ENCODE measurements around the gene TPCN1.

TPCN1 gene

GRCh38 chr12:113180333-113180732, 40.9 kb upstream of the TPCN1 start:
- Histone ChIP-seq H3K27ac (ENCODE audit: low read depth, low read length) (no peak overlapping the region), H3K9me2 (replicated peaks; ENCODE audit: insufficient read depth, low read length) (no peaks in the 10 kb centered on the region), H3K9ac (ENCODE audit: low read length) (no peak overlapping the region), H3K4me2 (ENCODE audit: low read depth, low read length, poor library complexity, severe bottlenecking) (no peak overlapping the region), H3K4me3 (ENCODE audit: insufficient read depth, low read length, poor library complexity, severe bottlenecking) (no peak overlapping the region), H3K79me2 (ENCODE audit: insufficient read depth, low read length) (peaks cover 43% of the 10 kb centered on the region), H3K36me3 (ENCODE audit: low read length) (peaks cover 26% of the 10 kb centered on the region), H4K20me1 (ENCODE audit: low read depth, low read length) (no peaks in the 10 kb centered on the region), H2AFZ (ENCODE audit: low read depth, low read length, severe bottlenecking) (no peak overlapping the region), H3K9me3 (ENCODE audit: insufficient read depth, low read length) (no peaks in the 10 kb centered on the region), H3K27me3 (ENCODE audit: low read length) (no peaks in the 10 kb centered on the region), H3F3A (ENCODE audit: insufficient read depth) (peaks cover 13% of the 10 kb centered on the region)
- no peak for TF ChIP-seq EZH2phosphoT487 (conservative IDR thresholded peaks at IDR 0.05; ENCODE audit: low read length)
- TF ChIP-seq CTCF (IDR thresholded peaks at IDR 0.05; ENCODE audit: insufficient read depth, low read length, poor library complexity, severe bottlenecking) = no peak

- Histone ChIP-seq H3K4me2 (ENCODE audit: low read depth, low read length, poor library complexity, severe bottlenecking) (no peak overlapping the region), H3K36me3 (ENCODE audit: low read length) (peaks cover 21% of the 10 kb centered on the region), H3K9ac (ENCODE audit: low read length) (no peak overlapping the region), H3F3A (ENCODE audit: insufficient read depth) (peaks cover 19% of the 10 kb centered on the region), H3K9me2 (replicated peaks; ENCODE audit: insufficient read depth, low read length) (no peaks in the 10 kb centered on the region), H3K9me3 (ENCODE audit: insufficient read depth, low read length) (no peaks in the 10 kb centered on the region), H3K4me3 (ENCODE audit: insufficient read depth, low read length, poor library complexity, severe bottlenecking) (no peak overlapping the region), H4K20me1 (ENCODE audit: low read depth, low read length) (no peaks in the 10 kb centered on the region), H3K79me2 (ENCODE audit: insufficient read depth, low read length) (peaks cover 56% of the 10 kb centered on the region), H2AFZ (ENCODE audit: low read depth, low read length, severe bottlenecking) (no peak overlapping the region), H3K27ac (ENCODE audit: low read depth, low read length) (no peak overlapping the region; the same call in 1 of the 2 replicates), H3K27me3 (ENCODE audit: low read length) (no peaks in the 10 kb centered on the region)
- TF ChIP-seq EZH2phosphoT487 (conservative IDR thresholded peaks at IDR 0.05; ENCODE audit: low read length) (no peak), CTCF (IDR thresholded peaks at IDR 0.05; ENCODE audit: insufficient read depth, low read length, poor library complexity, severe bottlenecking) (no peak)
Observed at GRCh38 chr12:113181975-113182374, 39.3 kb upstream of the TPCN1 start.

GRCh38 chr12:113183030-113183589, 38.2 kb upstream of the TPCN1 start:
- H2AFZ ChIP-seq (ENCODE audit: low read depth, low read length, severe bottlenecking) = no peak overlapping the region
- H3K36me3 ChIP-seq (ENCODE audit: low read length) = peaks cover 9% of the 10 kb centered on the region
- no peaks in the 10 kb centered on the region for H3K27me3 ChIP-seq (ENCODE audit: low read length)
- no peak overlapping the region for H3K4me3 ChIP-seq (ENCODE audit: insufficient read depth, low read length, poor library complexity, severe bottlenecking)
- H4K20me1 ChIP-seq (ENCODE audit: low read depth, low read length) = no peaks in the 10 kb centered on the region
- no peaks in the 10 kb centered on the region for H3K9me2 ChIP-seq (replicated peaks; ENCODE audit: insufficient read depth, low read length)
- peaks cover 67% of the 10 kb centered on the region for H3K79me2 ChIP-seq (ENCODE audit: insufficient read depth, low read length)
- no peak overlapping the region for H3K27ac ChIP-seq (ENCODE audit: low read depth, low read length)
- no peaks in the 10 kb centered on the region for H3K9me3 ChIP-seq (ENCODE audit: insufficient read depth, low read length)
- peak overlapping the region; percentile 91 for H3K4me2 ChIP-seq (ENCODE audit: low read depth, low read length, poor library complexity, severe bottlenecking)
- TF ChIP-seq EZH2phosphoT487 (conservative IDR thresholded peaks at IDR 0.05; ENCODE audit: low read length) (no peak), CTCF (IDR thresholded peaks at IDR 0.05; ENCODE audit: insufficient read depth, low read length, poor library complexity, severe bottlenecking) (no peak)
- peak overlapping the region; percentile 81; the same call in 1 of the 2 replicates for H3K9ac ChIP-seq (ENCODE audit: low read length)
- H3F3A ChIP-seq (ENCODE audit: insufficient read depth) = peaks cover 16% of the 10 kb centered on the region
